Stimulated activated CD8-positive, alpha-beta memory T cell treated with anti-CD3 and anti-CD28 coated beads, Interleukin-15, amount 100 ng/mL, for 1 hour (primary cell): ENCODE results near the gene MAD2L1.
"Not testable (repeated sequence)": the region's sequence is repeated elsewhere in the genome, so short reads cannot be mapped to it uniquely, and the experiment has no call there.

Source experiments
- DNase-seq: peaks from one replicate; pipeline ENCODE4 v3.0.0-alpha.2; 2020; ENCODE audit warnings: low read depth

Gene MAD2L1

DNA sequence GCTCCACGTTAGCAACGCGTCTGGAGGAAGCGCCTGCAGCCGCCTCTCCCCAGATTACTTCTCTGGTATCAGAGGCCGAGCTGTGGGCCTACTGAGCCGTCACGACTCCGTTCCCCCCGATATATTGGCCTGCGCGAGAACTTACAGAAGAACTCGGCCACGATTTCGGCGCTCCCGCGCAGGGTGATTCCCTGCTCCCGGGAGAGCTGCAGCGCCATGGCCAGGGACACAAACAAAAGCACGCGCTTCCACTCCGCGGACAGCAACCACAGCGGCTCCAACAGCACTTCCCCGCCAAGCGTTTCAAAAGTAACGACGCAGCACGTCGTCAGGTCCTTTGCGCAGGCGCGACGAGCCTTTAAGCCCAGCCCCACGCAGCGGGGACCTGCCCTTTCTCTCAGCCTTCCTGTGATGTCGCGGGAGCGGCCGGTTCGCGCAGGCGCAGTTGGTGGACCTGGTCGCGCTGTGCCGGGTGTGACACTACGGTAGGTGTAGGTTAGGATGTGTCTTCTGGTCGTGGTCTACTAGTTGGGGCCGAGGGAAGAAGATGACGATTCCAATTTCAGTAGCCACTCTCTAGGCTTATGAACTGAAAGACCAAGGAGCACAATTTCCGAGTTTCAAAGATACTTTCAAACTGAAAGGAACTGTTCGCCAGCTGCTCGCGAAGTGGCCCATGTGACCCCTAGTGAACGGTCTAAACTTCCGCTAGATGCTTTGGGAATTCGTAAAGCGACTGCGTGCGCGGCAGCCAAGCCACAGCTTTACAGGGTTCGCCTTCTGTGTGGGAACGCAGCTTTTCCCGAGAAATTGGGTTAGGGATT is at the start of gene MAD2L1:
Gene MAD2L1, minus strand, starts transcription at position 332 of the 824 bp plus-strand sequence. Its CDS starts 114 bp downstream, at position 218.
- peak; percentile 98 for DNase-seq

DNA sequence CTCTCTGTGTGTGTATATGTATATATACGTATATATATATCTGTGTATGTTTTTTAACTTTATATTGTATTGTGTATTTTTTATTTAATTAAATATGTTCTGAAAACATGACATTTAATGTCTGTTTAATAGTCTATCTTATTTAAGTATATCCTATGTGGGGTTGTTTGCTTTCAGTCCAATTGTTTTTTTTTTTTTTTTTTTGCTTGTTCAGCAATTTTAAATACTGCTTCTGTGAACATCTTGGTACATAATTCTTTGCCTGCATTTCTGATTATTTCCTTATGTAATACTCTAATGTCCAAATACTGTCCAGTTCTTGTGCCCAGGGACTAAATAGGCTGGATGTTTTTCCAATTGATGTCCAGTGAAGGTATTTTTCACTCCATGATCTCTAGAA is 45.1 kb upstream of the MAD2L1 start:
- no peak for DNase-seq

GRCh38 chr4:120109406-120109805 is 42.8 kb upstream of the MAD2L1 start:
- DNase-seq, result no peak

DNA sequence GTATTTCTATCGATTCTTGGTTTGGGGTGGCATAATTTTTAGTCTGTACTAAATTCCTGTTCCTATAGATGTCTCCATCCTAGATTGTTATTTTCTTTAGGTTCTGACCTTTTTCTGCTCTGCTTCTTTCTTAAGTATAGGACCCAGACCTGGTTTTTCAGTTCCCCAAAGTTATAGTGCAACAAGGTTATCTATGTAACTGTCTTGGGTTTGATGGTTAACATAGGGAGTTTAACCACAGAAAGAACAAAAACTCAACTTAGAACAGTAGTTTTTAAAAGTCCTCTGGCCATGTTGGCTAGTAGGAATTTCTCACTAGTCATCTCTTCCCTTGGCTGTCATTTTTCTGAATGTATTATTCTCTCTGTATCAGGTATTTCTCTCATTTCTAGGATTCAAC is 38.8 kb upstream of the MAD2L1 start:
- DNase-seq, result no peak

DNA sequence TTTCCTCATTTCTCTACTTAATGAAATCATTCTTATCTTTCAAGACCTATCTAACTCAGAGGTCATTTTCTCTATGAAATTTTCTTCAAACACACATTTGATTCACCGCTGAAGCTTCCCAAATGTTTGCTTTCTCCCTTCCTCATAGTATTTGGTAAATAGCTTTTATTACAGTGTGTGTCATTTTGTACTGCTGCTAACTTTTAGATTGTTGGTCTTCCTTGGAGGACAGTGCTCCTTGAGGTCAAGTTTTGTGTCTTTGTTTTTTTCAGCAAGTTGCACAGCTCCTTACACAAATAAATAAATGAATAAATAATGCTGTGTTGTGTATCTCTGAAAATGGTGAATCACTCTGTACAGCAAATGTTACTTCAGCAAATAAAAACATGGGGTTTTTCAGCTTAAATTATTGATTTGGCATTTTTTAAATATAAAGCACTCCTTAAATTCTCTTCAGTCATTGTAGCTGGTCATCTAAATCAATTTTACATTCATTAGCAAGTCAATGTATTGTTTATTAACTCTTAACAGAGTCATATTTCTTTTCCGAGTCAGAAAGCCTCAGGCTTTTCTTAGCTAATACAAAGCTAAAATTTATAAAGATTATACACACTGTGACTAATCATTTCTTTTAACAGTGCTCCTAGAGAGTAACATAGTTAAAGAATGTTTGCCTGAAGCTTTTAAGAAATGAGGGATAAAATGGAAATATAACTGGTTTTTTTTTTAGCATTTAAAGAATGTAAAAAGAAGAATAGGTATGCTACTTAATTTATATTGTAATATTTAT is 30.1 kb upstream of the MAD2L1 start:
- DNase-seq, result no peak

DNA sequence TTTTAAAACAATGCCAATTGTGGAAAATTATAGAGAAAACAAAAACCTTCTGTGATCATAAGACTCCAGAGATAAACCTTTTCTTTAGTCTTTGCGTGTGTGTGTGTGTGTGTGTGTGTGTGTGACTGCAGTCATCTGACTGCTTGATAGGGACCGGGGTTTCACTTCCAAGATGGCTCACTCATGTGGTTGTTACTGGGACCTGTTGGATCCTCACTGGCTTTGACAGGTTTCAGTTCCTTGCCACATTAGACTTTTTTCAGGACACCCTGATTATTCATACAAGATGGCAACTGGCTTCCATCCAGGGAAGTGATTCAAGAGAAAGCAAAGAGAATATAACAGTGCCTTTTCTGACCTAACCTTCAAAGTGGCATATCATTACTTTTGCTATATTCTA is 21.9 kb upstream of the MAD2L1 start:
- no peak for DNase-seq

- not testable (repeated sequence) for DNase-seq
These were observed 21.4 kb upstream of the MAD2L1 start for GRCh38 chr4:120088066-120088465.

GRCh38 chr4:120085705-120086104 is 19.1 kb upstream of the MAD2L1 start:
- DNase-seq, result no peak

DNA sequence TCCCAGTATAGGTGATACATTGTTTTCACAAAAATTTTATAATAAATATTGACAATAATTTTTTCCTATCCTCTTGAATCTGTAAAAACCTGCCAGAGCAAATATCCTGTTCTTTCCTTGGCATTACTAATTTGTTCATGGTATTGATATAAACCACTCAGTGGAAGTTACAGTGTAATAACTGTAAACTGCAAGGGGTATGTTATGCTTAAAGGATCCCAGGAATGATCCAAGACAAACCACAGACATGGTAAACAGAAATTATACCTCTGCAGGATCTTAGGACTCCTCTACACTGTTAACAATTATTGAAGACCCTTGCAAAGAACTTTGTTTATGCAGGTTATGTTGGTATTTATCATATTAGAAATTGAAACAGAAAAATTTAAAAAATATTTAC is 17.7 kb upstream of the MAD2L1 start:
- DNase-seq, result no peak

DNA sequence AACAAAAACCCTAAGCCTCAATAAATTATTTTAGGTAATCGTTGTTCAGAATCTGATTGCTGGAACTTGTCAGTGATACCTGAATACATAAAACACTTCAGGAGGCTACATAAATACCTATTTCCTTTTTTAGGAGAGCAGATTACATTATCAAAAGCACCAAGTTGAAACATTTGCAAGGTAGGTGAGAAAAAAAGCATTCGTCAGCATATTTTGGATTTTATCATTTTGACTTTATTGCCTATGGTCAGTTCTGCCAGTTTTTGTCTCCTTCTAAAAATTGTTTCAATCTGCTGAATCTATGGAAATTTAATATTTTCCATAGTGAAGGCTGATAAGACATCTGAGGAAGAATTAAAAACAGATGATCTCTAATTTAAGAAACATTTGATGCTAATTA is 16.5 kb upstream of the MAD2L1 start:
- DNase-seq, result no peak

- DNase-seq, result no peak
These were observed 15.6 kb upstream of the MAD2L1 start for GRCh38 chr4:120082251-120082650.

- no peak for DNase-seq
These were observed 15.1 kb upstream of the MAD2L1 start for GRCh38 chr4:120081726-120082125.

DNA sequence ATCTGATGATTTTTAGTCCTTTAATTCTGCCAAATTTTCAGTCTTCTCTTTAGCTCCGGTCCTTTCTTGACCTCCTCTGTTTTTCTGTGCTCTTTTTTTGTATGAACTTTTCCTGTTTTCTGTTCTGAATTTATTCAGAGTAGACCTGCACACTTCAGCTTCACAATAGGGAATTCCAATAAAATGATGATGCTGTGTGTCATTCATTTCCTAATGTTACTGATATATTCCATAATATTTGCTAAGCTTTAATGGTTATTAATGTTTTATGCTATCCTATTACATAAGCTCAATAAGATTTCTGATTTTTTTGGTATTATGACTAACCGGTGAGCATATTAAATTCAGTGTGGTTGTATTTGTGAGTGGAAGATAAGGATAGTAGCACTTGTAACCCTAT is 13.9 kb upstream of the MAD2L1 start:
- DNase-seq, result no peak

- DNase-seq, result no peak
These were observed 13.3 kb upstream of the MAD2L1 start for GRCh38 chr4:120079839-120080520.

DNA sequence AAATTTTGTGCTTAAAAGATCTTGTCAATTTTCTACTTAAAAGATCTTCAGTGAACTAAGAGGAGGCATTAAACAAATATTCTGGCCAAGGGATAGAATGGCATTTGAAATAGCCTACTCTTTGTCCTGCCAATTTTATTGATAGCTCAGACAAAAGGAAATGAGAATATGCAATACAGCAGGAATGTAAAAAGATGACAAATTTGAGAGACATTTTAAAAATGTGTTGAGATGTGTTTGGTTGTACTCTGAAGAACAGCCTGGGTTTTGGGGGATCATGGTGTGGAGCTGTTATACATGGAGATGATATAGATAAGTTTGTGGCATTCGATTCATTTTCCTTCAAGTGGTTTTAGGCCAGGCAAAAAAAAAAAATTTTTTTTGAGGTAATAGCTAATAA is 11.6 kb upstream of the MAD2L1 start:
- DNase-seq, result no peak

GRCh38 chr4:120071192-120071795 is 4.6 kb upstream of the MAD2L1 start:
- DNase-seq, result no peak

- DNase-seq, result no peak
These were observed 3.5 kb upstream of the MAD2L1 start for GRCh38 chr4:120070196-120070595.

DNA sequence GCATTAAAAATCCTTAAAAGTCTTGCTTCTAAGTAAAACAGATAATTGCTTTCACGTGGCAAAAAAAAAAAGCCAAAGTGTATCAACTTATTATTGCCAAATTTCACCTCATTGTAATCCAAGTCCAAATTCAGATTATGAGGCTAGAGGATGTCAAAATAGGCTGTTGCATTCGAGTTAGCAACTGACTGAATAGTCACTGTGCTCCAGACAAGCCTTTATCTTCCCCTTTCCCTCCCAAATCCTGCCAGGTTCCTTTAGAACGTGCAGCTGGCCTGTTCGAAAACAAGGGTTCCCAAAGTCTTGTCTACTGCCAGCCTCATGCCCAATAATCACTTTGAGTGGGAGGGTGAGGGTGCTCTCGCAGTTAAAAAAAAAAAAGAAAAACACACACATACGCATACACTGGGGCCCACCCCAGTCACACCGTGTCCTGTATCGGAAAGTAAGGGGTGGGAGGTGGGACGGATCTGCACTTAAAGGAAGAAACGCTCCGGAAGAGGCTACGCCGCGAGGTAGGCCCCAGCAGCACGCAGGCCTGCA is 603 bp downstream of the MAD2L1 start:
- DNase-seq, result no peak

GRCh38 chr4:120064887-120065286 is 1.8 kb downstream of the MAD2L1 start:
- no peak for DNase-seq

DNA sequence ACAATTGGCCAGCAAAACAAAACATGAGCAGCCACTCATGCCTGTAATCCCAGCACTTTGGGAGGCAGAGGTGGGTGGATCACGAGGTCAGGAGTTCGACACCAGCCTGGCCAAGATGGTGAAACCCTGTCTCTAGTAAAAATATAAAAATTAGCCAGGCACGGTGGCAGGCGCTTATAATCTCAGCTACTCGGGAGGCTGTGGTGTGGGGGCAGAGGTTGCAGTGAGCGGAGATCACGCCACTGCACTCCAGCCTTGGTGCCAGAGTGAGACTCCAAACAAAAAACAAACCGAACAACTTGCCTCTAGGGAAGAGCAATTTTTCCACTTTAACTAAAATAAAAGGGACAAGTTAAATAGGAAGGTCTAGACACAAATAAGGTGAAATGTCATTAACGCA is 2.9 kb downstream of the MAD2L1 start:
- not testable (repeated sequence) for DNase-seq

- DNase-seq, result no peak
These were observed 3.9 kb downstream of the MAD2L1 start for GRCh38 chr4:120062663-120063195.

DNA sequence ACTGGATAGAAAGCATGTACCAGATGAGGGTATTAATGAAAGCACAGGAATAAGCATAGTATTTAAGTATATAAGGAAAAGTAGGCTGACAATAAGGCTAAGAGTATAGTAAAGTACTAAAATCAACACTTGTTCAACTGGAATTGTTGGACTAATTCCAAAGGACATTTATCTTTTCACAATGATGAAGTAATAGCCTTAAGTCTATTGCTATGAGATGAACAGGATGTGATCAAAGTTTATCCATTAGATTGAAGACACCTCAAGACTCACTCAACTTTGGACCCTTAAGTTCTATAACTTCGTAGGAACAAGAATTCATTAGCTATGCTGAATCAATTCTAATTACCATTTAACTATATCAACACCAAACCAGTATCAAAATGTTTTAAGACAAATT is 7.6 kb downstream of the MAD2L1 start:
- DNase-seq, result no peak
